Lung (tissue), 12 donors: ENCODE data around the gene EPS8. TPM values are rescaled to one million over a fixed set of nuclear protein-coding genes. Genes with fewer than 3 reads are reported as not detected.
A peak's percentile ranks its signal among the peaks of the same experiment; 100 is the strongest.

ENCODE experiments used
- ATAC-seq: fragments of 200-7000 bp; cut with Tn5 transposase; one replicate; pipeline ENCODE4 v1.9.1; 2020; ENCODE audit warnings: moderate number of reproducible peaks; ENCODE audit not compliant: insufficient read depth, low FRiP score
- DNase-seq, 3 donors: peaks; one replicate each; pipeline ENCODE4 v3.0.0-alpha.2; 2013 to 2017
- H3K27ac ChIP-seq, 2 donors: one replicate each; pipeline ENCODE4 v1.5.1; 2013; ENCODE audit warnings: mild to moderate bottlenecking in 2 of 2, moderate library complexity in 2 of 2, control low read depth in 1 of 2, inconsistent platforms in 1 of 2, low read depth in 1 of 2, low read length in 1 of 2
- H3K27me3 ChIP-seq, 3 donors: one replicate each; pipeline ENCODE4 v1.5.1; 2013; ENCODE audit warnings: low read length in 2 of 3; ENCODE audit not compliant: control insufficient read depth in 3 of 3, insufficient read depth in 3 of 3
- H3K36me3 ChIP-seq, 4 donors: one replicate each; pipeline ENCODE4 v1.5.1; 2013; ENCODE audit warnings: low read length in 4 of 4, mild to moderate bottlenecking in 1 of 4, moderate library complexity in 1 of 4; ENCODE audit not compliant: control insufficient read depth in 4 of 4, insufficient read depth in 4 of 4
- H3K4me1 ChIP-seq, 5 donors: one replicate each; pipeline ENCODE4 v1.5.1; 2013; ENCODE audit warnings: low read length in 5 of 5, mild to moderate bottlenecking in 2 of 5, moderate library complexity in 1 of 5; ENCODE audit not compliant: control insufficient read depth in 5 of 5, insufficient read depth in 5 of 5
- H3K4me3 ChIP-seq: one replicate; pipeline ENCODE4 v1.5.1; 2013; ENCODE audit warnings: mild to moderate bottlenecking, control low read depth, moderate library complexity
- H3K9ac ChIP-seq, 2 donors: one replicate each; pipeline ENCODE4 v1.5.1; 2013; ENCODE audit warnings: low read length in 2 of 2, control low read depth in 1 of 2; ENCODE audit not compliant: insufficient read depth in 1 of 2
- H3K9me3 ChIP-seq, 4 donors: one replicate each; pipeline ENCODE4 v1.5.1; 2013; ENCODE audit warnings: low read length in 3 of 4, mild to moderate bottlenecking in 1 of 4, moderate library complexity in 1 of 4; ENCODE audit not compliant: control insufficient read depth in 4 of 4, insufficient read depth in 3 of 4
- WGBS, 2 donors: extraction: QIAGEN DNeasy Blood & Tissue Kit; methylation state at CpG; one replicate each; pipeline ENCODE4 v1.1.7; 2013; 5-methylcytosine and 5-hydroxymethylcytosine counted together
- polyA plus RNA-seq, 2 donors: library from polyadenylated mRNA; stranded (reverse); fragments of 200-250 nt; gene quantifications; one replicate each; pipeline ENCODE4 v1.2.1, GENCODE V29; 2013
- total RNA-seq, 2 donors: library from RNA; depleted of rRNA in 1 of 2; stranded (reverse); fragments of >200 nt in 1 of 2; gene quantifications; one replicate each; pipeline ENCODE4 v1.2.1, GENCODE V29; 2014 to 2021
- TF ChIP-seq, protein P1 (sequence below): IDR thresholded peaks from 2 replicates; pipeline ENCODE4 v1.5.1; 2012; ENCODE audit warnings: mild to moderate bottlenecking; ENCODE audit errors: control extremely low read depth, extremely low read depth
- donor health status: control.
- donor health status: control.
- donor health status: Bipolar disorder and iron deficiency.
- donor health status: healthy.
- donor health status: DM: yes; HTN: yes; CAD: no.

The EPS8 gene
- total and polyA plus RNA-seq, 4 donors = 30.1 to 153 (median 48.9) TPM

DNA sequence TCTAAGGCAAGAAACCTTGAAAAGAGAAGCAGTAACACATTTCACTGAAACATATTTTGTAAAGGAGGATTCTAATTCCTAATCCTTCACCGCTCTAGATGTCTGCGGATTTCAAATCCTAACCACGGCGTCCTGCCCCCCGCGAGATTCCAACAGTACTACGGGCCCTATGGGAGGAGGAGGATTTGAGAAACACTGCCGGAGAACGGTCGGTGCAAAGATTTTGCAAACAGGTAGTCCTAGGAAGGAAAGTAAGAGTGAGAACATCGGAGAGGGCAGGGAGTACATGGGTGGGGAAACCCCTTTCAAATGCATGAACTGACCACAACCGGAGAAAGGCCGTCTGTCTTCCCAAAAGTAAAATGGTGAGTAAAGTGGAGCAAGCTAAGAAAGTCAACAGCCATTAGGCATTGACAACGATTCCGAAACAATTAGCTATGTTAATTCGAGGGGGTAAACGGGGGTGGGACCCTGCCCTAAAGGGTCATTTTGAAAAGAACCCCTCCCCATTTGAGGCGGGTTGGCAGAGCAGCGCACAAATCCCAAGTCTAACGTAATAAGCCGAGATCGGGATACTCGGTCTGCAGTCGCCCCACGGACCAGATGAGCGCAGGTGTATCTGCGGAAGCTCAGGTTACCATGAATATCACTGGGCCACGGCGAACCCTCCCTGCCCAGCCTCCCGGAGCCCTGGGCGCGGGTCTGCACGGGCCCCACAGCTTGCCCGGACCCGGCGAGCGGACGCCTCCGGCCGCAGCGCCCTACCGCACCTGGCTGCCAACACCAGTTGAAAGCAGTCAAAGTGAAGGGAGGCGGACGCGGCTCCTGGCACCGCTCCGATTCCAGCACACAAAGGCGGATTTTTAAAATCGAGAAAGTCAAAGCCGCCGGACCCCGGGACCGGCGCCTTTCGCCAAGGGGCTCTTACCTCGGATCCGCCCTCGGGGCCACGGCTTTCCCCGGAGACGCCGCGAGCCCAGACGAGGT lies 662 bp downstream of the EPS8 start:
- Histone ChIP-seq H3K4me3 (peak overlapping the region; percentile 79), H3K9ac (peak overlapping the region; percentile 70), H3K4me1 (peaks cover 0 to 17% (median 0%) of the 10 kb centered on the region in 5 donors), H3K36me3 (no peaks in the 10 kb centered on the region), H3K27ac (peak overlapping the region; percentile 83 to 94), H3K9me3 (no peaks in the 10 kb centered on the region), H3K27me3 (peaks cover 0 to 20% (median 12%) of the 10 kb centered on the region in 3 donors)
- DNase-seq (peak; percentile 42 to 61 (median 50)), ATAC-seq (peak; percentile 22)
- TF ChIP-seq, protein P1, sequence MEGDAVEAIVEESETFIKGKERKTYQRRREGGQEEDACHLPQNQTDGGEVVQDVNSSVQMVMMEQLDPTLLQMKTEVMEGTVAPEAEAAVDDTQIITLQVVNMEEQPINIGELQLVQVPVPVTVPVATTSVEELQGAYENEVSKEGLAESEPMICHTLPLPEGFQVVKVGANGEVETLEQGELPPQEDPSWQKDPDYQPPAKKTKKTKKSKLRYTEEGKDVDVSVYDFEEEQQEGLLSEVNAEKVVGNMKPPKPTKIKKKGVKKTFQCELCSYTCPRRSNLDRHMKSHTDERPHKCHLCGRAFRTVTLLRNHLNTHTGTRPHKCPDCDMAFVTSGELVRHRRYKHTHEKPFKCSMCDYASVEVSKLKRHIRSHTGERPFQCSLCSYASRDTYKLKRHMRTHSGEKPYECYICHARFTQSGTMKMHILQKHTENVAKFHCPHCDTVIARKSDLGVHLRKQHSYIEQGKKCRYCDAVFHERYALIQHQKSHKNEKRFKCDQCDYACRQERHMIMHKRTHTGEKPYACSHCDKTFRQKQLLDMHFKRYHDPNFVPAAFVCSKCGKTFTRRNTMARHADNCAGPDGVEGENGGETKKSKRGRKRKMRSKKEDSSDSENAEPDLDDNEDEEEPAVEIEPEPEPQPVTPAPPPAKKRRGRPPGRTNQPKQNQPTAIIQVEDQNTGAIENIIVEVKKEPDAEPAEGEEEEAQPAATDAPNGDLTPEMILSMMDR = no peak
- WGBS, 2 donors = 1 to 2% methylated on average over 64 of the region's 64 CpGs

DNA sequence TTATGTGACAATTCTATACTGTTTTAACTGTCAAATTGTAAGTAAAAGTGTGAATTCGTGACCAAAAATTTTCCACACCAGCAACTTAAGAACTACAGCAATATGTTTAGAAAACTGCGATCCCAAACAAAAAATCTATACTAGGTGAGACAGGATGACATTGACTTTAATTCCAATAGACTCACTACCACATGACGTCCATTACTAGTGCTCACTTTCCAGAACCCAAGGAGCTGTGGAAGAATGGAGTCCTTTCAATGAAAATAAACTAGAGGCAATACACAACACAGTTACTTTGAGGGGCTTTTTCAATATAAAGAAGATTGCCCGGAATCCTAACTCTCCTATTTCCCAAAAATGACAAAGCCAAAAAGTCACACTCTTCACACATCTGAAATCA lies 1.4 kb downstream of the EPS8 start:
- DNase-seq (peak in 1 of 3 donors; percentile 12), ATAC-seq (no peak)
- H3K27me3 ChIP-seq = peaks cover 0 to 20% (median 12%) of the 10 kb centered on the region in 3 donors
- H3K9me3 ChIP-seq = no peaks in the 10 kb centered on the region
- peaks cover 0 to 17% (median 0%) of the 10 kb centered on the region in 5 donors for H3K4me1 ChIP-seq
- peak overlapping the region in 1 of 2 donors; percentile 70 for H3K9ac ChIP-seq
- peak overlapping the region in 1 of 2 donors; percentile 27 for H3K27ac ChIP-seq
- 63 to 82% methylated on average over 4 of the region's 4 CpGs for WGBS, 2 donors
- H3K4me3 ChIP-seq = no peak overlapping the region
- TF ChIP-seq, protein P1 = no peak
- H3K36me3 ChIP-seq = no peaks in the 10 kb centered on the region

DNA sequence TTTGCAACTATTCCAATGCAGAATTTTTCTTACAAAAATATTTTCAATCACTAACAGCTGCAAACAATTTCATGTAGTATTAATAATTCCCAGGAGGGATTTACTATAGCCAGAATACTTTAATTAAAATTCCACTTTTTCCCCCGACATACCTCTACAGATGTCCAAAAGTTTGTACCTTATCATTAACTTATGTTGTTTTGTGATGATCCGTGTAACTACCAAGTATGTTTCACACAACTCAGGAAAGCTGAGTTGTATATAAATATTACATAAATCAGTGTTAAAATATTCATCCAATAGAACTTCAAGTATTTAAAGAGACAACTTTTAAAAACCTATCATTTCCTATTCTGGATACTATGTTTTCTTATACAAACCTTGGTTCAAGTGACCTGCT lies 2.4 kb downstream of the EPS8 start:
- no peak overlapping the region for H3K9ac ChIP-seq

More for the DNA sequence above, 2.4 kb downstream of the EPS8 start:
- WGBS, 2 donors = 64 to 89% methylated on average over 2 of the region's 2 CpGs
- H3K4me3 ChIP-seq = no peak overlapping the region
- H3K27ac ChIP-seq = no peak overlapping the region
- no peak for DNase-seq
- H3K4me1 ChIP-seq = peaks cover 0 to 17% (median 0%) of the 10 kb centered on the region in 5 donors
- TF ChIP-seq, protein P1 = no peak
- H3K9me3 ChIP-seq = no peaks in the 10 kb centered on the region
- peaks cover 0 to 20% (median 12%) of the 10 kb centered on the region in 3 donors for H3K27me3 ChIP-seq
- H3K36me3 ChIP-seq = no peaks in the 10 kb centered on the region
- no peak for ATAC-seq
